Activated CD8-positive, alpha-beta memory T cell treated with anti-CD3 and anti-CD28 coated beads for 36 hours (primary cell): ENCODE data around the gene HS3ST3B1. TPM values are rescaled to one million over a fixed set of nuclear protein-coding genes. Genes with fewer than 3 reads are reported as not detected.

Source experiments
- CTCF ChIA-PET: fragments of 350-600 bp; sonication (Branson Sonifier 250); formaldehyde crosslinking; loops from one replicate; lab custom pipeline; 2021; ENCODE audit warnings: antibody characterized with exemption; lab: Charles Lee
- POLR2A ChIA-PET: fragments of 350-600 bp; sonication (Branson Sonifier 250); formaldehyde crosslinking; loops from one replicate; lab custom pipeline; 2021; ENCODE audit warnings: antibody characterized with exemption; lab: Charles Lee
- total RNA-seq, 2 experiments: library from RNA; stranded (reverse); gene quantifications; one replicate each; pipeline ENCODE4 v1.2.3, GENCODE V29; 2021

HS3ST3B1 gene
- total RNA-seq, 2 experiments from 2014 or later, result 8.4 to 8.7 TPM

DNA sequence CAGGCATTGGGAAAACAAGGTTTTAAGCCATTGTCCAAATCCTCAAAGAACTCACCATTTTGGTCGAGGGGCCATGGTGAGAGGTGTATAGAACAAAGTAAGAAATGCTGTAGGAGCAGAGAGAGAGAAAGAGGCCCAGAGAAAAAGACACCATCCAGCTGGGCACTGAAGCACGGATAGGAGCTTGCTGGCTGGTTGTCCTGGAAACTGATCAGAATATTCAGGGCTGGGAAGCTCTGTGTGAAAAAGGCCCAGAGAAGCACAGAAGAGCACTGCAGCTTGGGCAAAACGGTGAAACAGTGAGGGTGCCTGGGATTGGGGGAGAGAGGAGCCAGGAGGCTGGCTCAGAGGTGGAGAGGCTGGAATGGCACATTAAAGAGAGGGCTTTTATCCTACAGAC is 16.5 kb downstream of the HS3ST3B1 start:
- CTCF ChIA-PET, result interaction anchor here (1.4 kb wide), 1 partner anchor 14 kb away, joined by 3 read pairs; no protein-coding TSS in a partner anchor
- POLR2A ChIA-PET, result no interaction called here

DNA sequence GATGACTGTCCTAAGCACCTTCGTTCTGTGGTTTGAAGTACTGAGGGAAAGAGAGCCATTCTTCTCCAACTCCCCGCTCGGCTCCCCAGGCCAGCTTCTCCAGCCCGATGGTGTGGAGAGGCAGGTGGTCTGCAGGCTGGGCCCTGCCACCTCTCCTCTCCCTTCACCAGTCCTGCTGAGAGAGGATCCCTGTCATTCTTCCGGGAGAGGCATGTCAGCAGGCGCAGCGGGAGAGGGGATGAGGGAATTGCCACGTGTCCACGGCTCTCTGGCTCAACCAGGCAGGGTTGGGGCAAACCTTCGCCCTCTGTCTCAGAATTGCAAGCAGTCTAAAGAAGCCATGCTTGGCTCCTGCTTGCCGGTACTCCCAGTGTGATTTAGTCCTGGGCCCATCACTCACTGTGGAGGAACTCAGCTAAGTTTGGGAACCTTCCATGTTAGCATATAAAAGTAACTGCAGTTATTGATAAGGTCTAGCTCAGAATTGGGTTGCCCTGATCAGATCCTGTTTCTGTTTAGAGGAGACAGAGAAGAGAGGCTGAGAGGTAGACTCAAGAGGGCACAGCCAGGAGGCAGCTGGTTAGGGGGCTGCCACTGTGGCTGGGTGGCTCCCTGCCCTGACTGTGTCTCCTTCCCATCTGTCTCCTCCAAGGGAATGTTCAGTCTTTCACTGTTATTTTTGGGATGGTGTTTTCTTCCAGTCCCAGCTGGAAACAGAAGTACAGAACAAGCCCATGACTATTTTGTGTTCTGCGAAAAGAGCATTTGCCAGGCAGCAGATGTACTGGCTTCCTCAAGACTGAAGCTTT is 17.4 kb downstream of the HS3ST3B1 start:
- POLR2A ChIA-PET, result interaction anchor here (1.1 kb wide), 1 partner anchor 18 kb away, joined by 3 read pairs; the partner anchor contains the start of gene HS3ST3B1
- CTCF ChIA-PET, result no interaction called here

DNA sequence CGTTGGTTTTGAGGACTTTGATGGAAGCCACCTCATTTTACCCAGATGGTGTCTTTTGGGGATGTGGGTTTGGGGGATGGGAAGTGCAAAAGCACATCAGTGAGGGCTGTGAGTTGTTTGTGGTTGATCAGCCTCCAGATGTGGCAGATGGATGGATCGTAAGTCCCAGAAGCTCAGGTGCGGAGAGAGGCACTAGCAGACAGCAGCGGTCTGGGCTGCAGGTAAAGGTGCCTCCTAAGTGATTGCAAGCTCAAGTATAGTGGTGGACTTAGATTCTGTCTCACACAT is 18.0 kb downstream of the HS3ST3B1 start:
- ChIA-PET POLR2A (interaction anchor here (1.1 kb wide), 1 partner anchor 18 kb away, joined by 3 read pairs; the partner anchor contains the start of gene HS3ST3B1), CTCF (no interaction called here)

DNA sequence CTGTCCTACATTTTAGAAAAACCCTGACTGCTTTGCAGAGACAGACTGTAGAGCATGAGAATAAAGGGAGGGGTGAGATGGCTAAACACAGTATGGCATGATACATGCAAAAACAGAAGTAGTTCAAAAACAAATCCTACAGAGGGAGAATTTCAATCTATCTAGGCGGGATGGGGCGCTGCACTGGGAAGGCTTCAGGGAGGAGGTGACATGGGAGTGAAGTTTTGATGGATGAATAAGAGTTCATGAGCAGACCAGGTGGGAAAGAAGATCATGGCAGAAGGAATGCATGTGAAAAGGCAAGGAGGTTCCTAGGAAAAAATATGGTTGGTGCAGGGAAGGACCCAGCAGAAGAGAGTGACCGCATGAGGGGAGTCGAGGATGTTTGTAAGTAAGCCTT is 19.2 kb downstream of the HS3ST3B1 start:
- CTCF ChIA-PET, result interaction anchor here (0.6 to 1.7 kb wide), 3 partner anchors 18 to 39 kb away, joined by 3 to 5 read pairs (median 3); no protein-coding TSS in a partner anchor

DNA sequence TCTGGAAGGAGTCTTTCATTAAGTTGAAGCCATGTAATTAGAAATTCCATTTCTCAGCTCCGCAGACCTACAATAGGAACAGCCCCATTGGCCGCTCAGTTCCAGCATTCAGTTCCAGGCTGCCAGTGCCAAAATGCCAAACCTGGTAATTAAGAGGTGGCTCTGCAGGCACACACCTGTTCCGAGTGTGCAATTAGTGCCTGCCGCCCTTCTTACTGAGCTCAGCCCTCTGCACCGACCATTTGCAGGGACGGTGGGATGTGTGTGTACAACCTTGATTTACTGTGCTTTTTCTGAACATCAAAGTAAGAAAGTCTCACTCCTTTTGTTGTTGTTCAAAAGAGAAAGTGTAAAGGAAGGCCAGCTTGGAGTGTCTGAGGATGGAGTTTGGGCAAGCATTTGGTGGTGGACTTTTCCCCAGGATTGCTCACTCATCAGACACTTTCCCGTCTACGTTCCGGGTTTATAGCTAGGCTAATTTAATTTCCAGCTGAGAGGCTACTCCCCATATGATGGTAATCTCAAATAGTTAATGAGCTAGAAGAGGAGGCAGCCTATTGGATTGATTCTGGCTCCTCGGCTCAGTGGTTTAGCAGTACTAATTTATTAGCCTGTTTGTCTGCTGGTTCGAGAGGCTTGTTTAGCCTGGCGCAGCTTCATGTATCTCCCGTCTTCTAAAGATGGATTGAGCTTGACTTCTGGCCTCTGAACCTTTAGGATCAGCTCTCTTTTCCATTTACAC is 20.0 kb downstream of the HS3ST3B1 start:
- POLR2A ChIA-PET, result interaction anchor here (0.5 to 1.0 kb wide), 2 partner anchors 20 to 280 kb away, joined by 4 to 5 read pairs; partner anchors contain the start of gene HS3ST3B1
- CTCF ChIA-PET, result interaction anchor here (0.6 to 1.7 kb wide), 3 partner anchors 18 to 38 kb away, joined by 3 to 5 read pairs (median 3); no protein-coding TSS in a partner anchor

More for the DNA sequence above, 19.2 kb downstream of the HS3ST3B1 start:
- POLR2A ChIA-PET, result no interaction called here

DNA sequence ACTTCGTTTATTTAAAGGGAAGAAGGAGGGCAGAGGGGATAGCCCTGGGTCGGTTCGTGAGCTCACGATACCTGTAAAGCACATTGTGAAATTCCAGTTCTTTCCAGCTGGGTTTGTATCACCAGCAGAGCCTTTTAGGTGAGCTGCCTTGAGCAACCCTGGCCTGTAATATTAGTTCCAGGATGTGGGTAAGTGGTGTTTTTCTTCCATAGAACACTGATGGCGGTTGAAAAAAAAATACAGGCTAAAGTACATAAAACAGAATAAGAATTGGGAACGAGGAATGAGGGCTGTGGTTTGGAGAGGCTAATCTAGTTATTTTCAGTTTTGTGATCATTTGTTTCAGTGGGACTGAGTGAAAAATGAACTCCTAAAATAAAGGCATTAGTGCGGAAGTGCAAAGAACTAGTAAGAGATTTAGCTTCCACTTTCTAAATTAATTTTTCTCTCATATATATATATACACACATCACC is 20.6 kb downstream of the HS3ST3B1 start:
- POLR2A ChIA-PET, result interaction anchor here (0.5 to 1.0 kb wide), 2 partner anchors 21 to 281 kb away, joined by 4 to 5 read pairs; partner anchors contain the start of gene HS3ST3B1
- CTCF ChIA-PET, result interaction anchor here (1.7 kb wide), 1 partner anchor 19 kb away, joined by 5 read pairs; no protein-coding TSS in a partner anchor

DNA sequence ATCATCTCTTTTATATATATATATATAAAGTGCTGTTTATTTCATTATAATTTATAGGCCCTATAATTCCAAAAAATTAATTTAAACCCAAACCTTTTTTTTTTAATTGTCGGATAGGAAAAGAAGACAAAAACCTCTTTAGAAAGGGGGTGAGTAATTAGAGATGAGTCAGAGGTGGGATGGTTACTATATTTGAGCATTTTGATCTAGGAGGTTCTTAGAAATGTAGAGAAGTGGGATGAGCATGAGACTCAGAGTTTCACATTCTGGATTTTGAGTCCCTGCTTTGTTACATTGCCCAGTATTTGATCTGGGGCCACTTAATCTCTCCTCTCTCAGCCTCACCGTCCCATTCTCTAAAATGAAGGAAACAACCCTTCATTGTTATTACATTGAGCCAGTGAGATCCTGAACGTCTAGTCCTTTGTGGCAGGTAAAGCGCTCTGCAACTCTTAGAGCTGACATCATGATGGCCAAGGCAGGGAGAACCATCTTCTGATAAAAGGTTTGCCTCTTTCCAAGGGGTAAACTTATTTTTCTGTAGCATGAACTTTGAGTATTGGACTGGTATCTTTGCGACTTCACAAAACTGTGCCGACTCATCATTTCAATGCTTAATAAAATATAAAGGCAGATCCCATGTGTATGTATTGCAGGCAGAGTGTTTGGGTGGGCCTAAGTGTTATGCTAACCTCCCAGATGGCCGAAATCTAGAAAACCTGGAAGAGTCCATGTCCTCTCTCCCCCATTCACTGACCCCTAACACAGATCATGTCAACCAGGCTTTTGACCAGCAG is 21.3 kb downstream of the HS3ST3B1 start:
- ChIA-PET POLR2A (interaction anchor here (1.0 kb wide), 1 partner anchor 21 kb away, joined by 4 read pairs; the partner anchor contains the start of gene HS3ST3B1), CTCF (no interaction called here)

DNA sequence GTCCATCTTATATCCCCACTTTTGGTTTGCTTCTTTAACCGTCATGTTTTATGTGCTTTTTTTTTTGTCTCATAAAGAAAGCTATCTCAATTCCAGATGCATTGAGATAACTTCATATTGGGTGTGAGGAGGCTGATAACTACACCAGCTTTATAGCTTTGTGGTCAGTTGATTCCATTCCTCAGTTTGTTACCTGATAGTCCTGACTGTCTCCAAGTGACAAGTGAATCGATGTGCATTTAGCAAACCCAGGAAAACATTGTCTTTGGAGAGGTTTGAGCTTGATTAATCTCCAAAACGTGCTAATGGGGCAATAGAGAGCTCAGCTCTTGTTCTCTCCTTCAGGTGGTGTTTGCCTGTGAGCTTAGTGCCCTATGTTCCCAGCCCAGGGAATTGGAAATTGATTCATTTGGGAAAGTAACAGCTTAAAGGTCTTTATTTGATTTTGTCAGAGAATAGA is 22.7 kb downstream of the HS3ST3B1 start:
- ChIA-PET CTCF (interaction anchor here (1.2 kb wide), 1 partner anchor 11 kb away, joined by 3 read pairs; no protein-coding TSS in a partner anchor), POLR2A (interaction anchor here (0.9 kb wide), 1 partner anchor 21 kb away, joined by 3 read pairs; no protein-coding TSS in a partner anchor)

DNA sequence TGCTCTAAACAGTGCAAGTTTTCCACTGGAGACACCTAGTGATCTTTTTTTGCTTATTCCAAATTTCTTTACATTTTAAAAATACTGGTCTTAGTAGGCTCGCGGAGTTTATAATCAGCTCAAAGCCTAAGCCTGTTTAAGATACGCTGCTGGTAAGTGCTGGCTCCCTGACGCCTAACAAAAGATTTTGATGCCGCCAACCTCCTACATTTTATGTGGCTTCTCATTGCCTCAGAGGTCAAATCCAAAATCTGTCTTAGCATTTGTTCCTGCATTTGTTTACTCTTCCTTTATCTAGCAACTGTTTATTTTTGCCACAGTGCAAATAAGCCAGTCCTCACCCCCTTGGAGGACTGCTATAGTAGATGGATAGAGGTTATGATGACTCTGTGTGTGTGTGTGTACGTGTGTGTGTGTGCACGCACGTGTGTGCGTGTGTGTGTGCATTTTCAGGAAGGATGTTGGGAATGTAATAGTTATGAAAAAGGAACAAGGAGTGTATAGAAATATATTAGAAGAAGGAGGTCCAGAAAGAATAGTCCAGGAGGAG is 24.8 kb downstream of the HS3ST3B1 start:
- POLR2A ChIA-PET, result no interaction called here

DNA sequence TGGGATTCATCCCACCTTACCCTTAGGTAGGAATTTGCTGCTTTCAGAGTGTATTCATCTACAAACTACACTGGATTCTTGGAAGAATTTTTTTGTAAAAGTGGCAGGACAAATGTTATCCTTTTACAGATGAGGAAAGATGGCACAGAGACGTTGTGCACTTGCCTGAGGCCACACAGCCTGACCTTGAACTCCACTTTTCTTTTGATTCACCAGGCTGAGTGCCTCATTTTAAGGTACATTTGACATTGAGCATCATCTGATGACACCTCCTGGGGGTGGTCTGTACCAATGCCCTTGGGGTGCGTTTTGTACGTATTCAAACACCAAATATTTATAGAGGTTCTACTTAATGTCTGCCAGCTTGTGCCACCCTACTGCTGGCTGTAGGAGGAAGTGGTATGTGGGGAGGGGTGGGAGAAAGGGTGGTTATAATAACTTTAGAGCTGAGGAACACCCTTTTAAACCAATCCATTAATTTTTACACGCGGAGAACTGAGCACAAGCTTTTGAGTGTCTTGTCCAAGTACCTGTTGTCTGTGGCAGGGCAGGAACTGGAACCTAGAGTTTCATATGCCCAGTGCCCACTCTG is 29.1 kb downstream of the HS3ST3B1 start:
- POLR2A ChIA-PET, result no interaction called here
- CTCF ChIA-PET, result interaction anchor here (0.7 kb wide), 1 partner anchor 772 kb away, joined by 3 read pairs; no protein-coding TSS in a partner anchor

More for the DNA sequence above, 24.8 kb downstream of the HS3ST3B1 start:
- CTCF ChIA-PET, result no interaction called here

DNA sequence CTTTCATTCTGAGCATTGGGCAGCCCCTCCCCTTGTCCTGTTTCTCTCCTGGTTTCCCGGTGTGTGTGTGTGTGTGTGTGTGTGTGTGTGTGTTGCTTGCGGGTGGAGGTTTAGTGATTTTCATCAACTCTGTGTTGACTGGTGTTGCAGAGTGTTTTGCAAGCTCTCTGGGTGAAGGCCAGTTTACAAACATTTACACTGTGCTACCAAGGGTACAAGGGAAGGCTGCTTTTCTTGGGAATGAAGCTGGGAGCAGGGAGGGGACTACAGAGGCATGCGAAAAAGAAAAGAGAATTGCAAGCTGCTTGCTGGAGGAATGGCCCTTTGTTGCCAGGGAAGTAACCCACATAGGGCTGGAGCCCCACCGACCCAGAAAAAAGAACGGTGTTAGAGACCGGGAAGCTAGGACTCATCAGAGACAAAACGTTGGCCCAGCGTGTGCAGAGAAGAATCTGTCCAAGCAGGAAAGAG is 29.6 kb downstream of the HS3ST3B1 start:
- ChIA-PET POLR2A (no interaction called here), CTCF (interaction anchor here (0.7 kb wide), 1 partner anchor 772 kb away, joined by 3 read pairs; no protein-coding TSS in a partner anchor)

DNA sequence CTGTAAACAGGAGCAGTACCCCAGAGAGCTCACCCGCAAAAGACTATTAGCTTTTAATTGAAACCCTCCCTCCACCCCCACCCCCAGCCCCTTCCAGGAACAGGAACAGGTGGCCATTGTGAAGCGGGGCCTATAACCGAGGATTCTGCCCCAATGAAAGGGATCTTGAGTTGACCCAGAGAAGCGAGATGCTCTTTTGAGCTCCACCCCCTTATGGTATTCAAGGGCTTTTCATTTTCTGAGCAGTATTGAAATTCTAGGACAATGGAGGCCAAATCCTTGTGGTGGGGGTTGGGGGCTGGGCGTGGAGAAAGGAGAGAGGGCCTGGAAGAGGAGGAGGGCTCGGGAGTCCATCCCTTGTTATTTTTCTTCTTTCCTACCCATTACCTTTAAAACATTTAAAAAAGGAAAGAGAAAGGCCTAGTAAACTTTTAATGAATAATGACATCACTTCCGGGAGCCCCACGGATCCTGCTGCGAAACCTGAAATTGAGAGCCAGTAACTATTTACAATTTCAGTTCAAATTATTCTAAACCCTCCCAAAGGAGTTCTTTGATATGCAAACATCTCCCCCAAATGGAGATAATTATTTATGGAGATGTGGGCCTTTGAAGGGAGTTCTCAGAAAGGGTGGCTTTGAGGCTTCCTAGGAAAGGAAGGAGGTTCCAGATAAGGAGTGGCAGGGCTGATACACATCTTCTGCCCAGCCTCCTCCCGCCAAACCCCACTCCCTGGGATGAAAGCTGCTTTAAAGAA is 30.5 kb downstream of the HS3ST3B1 start:
- ChIA-PET CTCF (no interaction called here), POLR2A (no interaction called here)

DNA sequence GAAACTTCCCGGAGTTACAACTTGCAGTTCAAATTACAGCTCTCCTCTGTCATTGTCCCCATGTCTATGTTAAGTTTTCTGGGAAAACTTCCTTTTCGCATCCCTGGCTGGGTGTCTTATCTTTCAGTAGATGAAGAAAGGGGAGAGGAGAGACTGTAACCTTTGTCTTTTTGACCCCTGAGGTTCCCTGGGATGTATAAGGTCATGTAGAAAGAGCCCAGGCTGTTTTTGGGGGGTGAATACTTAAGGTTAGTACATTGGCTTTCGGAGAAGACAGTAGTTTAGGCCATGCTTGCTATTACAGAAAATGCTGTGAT is 31.1 kb downstream of the HS3ST3B1 start:
- CTCF ChIA-PET, result no interaction called here

DNA sequence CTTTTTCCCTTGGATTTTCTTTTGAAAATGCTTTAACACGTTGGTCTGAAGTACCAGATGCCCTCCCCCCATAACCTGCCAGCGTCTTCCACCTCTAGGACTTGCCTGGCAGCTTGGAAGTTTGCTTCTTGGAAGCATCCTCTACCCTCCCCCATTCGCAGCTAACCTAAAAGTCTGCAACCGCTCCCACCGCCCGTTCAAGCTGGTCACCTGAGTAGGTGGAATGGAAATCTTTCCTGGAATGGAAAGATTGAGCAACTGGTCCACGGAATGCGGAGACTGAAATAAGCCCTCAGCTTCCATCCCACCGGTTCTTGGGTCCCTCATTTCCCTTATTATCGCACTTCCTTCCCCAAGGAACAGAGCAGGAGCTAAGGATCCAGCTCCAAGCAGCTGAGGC is 31.4 kb downstream of the HS3ST3B1 start:
- POLR2A ChIA-PET, result no interaction called here
- CTCF ChIA-PET, result no interaction called here

More for the DNA sequence above, 31.1 kb downstream of the HS3ST3B1 start:
- POLR2A ChIA-PET, result no interaction called here

DNA sequence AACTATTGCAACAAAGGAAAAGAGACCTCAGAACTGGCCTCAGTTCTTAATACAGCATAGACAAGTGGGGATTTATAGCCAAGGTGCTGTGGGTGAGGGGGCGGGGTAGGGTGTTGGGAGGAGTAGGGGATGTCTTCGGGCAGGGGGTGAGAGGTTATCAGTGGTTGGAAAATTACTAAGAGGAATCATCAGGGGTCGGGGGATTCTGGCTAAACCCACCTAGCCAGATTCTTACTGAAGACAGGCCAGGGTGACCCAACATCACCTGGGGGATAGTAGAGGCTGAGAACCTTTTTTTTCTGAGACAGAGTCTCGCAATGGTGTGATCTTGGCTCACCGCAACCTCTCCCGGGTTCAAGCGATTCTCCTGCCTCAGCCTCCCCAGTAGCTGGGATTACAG is 32.6 kb downstream of the HS3ST3B1 start:
- ChIA-PET POLR2A (no interaction called here), CTCF (no interaction called here)

DNA sequence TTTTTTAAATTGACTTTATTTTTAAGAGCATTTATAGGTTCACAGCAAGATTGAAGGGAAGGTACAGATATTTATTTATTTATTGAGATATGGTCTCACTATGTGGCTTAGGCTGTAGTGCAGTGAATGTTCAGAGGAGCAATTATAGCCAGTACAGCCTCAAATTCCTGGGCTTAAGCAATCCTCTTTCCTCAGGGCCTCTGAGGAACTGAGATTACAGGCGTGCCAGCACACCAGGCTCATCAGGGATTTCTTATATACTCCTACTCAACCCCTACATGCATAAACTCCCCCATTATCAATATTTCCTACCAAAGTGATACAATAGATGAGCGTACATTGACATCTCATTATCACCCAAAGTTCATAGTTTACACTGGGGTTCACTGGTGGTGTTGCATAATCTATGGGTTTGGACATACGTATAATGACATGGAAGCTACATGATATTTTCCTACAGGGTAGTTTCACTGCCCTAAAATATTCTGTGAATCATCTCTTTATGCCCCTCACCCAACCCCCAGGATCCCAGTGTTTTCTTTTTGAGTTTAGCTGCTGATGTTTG is 33.5 kb downstream of the HS3ST3B1 start:
- CTCF ChIA-PET, result interaction anchor here (1.2 kb wide), 1 partner anchor 11 kb away, joined by 3 read pairs; no protein-coding TSS in a partner anchor
- POLR2A ChIA-PET, result interaction anchor here (1.0 kb wide), 2 partner anchors 27 to 34 kb away, joined by 3 to 4 read pairs; partner anchors contain the start of gene HS3ST3B1
